Naive thymus-derived CD4-positive, alpha-beta T cell (primary cell): ENCODE data around the gene EPS8L1. TPM values are rescaled to one million over a fixed set of nuclear protein-coding genes. Genes with fewer than 3 reads are reported as not detected.
A peak's percentile ranks its signal among the peaks of the same experiment; 100 is the strongest.

ENCODE experiments used
- ATAC-seq: fragments of 150-1000 bp; cut with Tn5 transposase; 2 replicates; pipeline ENCODE4 v1.10.0; 2021; ENCODE audit warnings: mild to moderate bottlenecking, moderate library complexity
- CTCF ChIA-PET: fragments of 350-600 bp; sonication (Branson Sonifier 250); formaldehyde crosslinking; loops from one replicate; lab custom pipeline; 2021; ENCODE audit warnings: antibody characterized with exemption; lab: Charles Lee
- POLR2A ChIA-PET: fragments of 350-600 bp; sonication (Branson Sonifier 250); formaldehyde crosslinking; loops from one replicate; lab custom pipeline; 2021; ENCODE audit warnings: antibody characterized with exemption, inconsistent platforms; lab: Charles Lee
- DNase-seq, 9 donors: peaks; one replicate each; pipeline versions ENCODE4 v3.0.0 to v3.0.0-alpha.2; 2020 to 2022; ENCODE audit warnings: mixed read lengths in 1 of 9
- H3K27ac ChIP-seq: one replicate; pipeline ENCODE4 v1.7.0; 2013; ENCODE audit warnings: mild to moderate bottlenecking, low read depth, low read length, moderate library complexity
- H3K27me3 ChIP-seq, 2 donors: one replicate each; pipeline ENCODE4 v1.7.0; 2013; ENCODE audit warnings: low read length in 2 of 2, mild to moderate bottlenecking in 2 of 2, moderate library complexity in 2 of 2; ENCODE audit not compliant: control insufficient read depth in 2 of 2, insufficient read depth in 2 of 2
- H3K36me3 ChIP-seq, 3 experiments: 1 replicate in 2 of 3; 2 replicates in 1 of 3; pipeline ENCODE4 v1.7.0; 2013; ENCODE audit warnings: low read length in 3 of 3, mild to moderate bottlenecking in 3 of 3, moderate library complexity in 1 of 3; ENCODE audit not compliant: insufficient read depth in 3 of 3, control insufficient read depth in 2 of 3
- H3K4me1 ChIP-seq, 2 donors: one replicate each; pipeline ENCODE4 v1.7.0; 2013; ENCODE audit warnings: low read length in 2 of 2, mild to moderate bottlenecking in 2 of 2, moderate library complexity in 1 of 2; ENCODE audit not compliant: control insufficient read depth in 2 of 2, insufficient read depth in 2 of 2
- H3K4me3 ChIP-seq: 2 replicates; pipeline ENCODE4 v1.7.0; 2013; ENCODE audit warnings: mild to moderate bottlenecking, low read length
- H3K9me3 ChIP-seq, 3 experiments: 1 replicate in 2 of 3; 2 replicates in 1 of 3; pipeline ENCODE4 v1.7.0; 2013; ENCODE audit warnings: low read length in 3 of 3; ENCODE audit not compliant: control insufficient read depth in 2 of 3
- H3K27ac Mint-ChIP-seq, 9 donors: one replicate each; pipeline ENCODE4 v1.8.0; 2020 to 2022; ENCODE audit warnings: mixed read lengths in 9 of 9, mild to moderate bottlenecking in 8 of 9, moderate library complexity in 5 of 9, inconsistent platforms in 2 of 9
- H3K27me3 Mint-ChIP-seq, 5 donors: one replicate each; pipeline ENCODE4 v1.8.0; 2021 to 2022; ENCODE audit warnings: mixed read lengths in 5 of 5, mild to moderate bottlenecking in 1 of 5
- H3K36me3 Mint-ChIP-seq, 5 donors: one replicate each; pipeline ENCODE4 v1.8.0; 2020 to 2022; ENCODE audit warnings: mixed read lengths in 5 of 5, mild to moderate bottlenecking in 3 of 5, inconsistent platforms in 1 of 5
- H3K4me1 Mint-ChIP-seq, 7 donors: one replicate each; pipeline ENCODE4 v1.8.0; 2020 to 2022; ENCODE audit warnings: mixed read lengths in 7 of 7, mild to moderate bottlenecking in 3 of 7, inconsistent platforms in 1 of 7
- H3K4me3 Mint-ChIP-seq, 10 donors: one replicate each; pipeline ENCODE4 v1.8.0; 2020 to 2022; ENCODE audit warnings: mild to moderate bottlenecking in 10 of 10, mixed read lengths in 10 of 10, moderate library complexity in 6 of 10, inconsistent platforms in 2 of 10
- H3K9me3 Mint-ChIP-seq, 11 donors: one replicate each; pipeline ENCODE4 v1.8.0; 2020 to 2022; ENCODE audit warnings: mixed read lengths in 11 of 11, mild to moderate bottlenecking in 4 of 11, inconsistent platforms in 1 of 11, moderate library complexity in 1 of 11
- intact Hi-C, 2 donors: fragments of 100-400 bp; cut with micrococcal nuclease; formaldehyde crosslinking; loops; one replicate each; pipeline ENCODE4 v1.15.1; 2023
- polyA plus RNA-seq, 2 donors: library from polyadenylated mRNA; unstranded; fragments of 300-500 nt; fragmentation: Illumina TruSeq; gene quantifications; one replicate each; pipeline ENCODE4 v1.2.3, GENCODE V29; 2021
- total RNA-seq, 6 experiments: library from RNA in 5 of 6; stranded (reverse) in 5 of 6; gene quantifications; 1 replicate in 5 of 6; 2 replicates in 1 of 6; pipeline ENCODE4 v1.2.3 and lab custom pipeline; 2021 to 2026

Gene EPS8L1
- total and polyA plus RNA-seq, 7 experiments from 2014 or later, result 0.09 to 6.8 (median 2.0) TPM; not detected in 1

DNA sequence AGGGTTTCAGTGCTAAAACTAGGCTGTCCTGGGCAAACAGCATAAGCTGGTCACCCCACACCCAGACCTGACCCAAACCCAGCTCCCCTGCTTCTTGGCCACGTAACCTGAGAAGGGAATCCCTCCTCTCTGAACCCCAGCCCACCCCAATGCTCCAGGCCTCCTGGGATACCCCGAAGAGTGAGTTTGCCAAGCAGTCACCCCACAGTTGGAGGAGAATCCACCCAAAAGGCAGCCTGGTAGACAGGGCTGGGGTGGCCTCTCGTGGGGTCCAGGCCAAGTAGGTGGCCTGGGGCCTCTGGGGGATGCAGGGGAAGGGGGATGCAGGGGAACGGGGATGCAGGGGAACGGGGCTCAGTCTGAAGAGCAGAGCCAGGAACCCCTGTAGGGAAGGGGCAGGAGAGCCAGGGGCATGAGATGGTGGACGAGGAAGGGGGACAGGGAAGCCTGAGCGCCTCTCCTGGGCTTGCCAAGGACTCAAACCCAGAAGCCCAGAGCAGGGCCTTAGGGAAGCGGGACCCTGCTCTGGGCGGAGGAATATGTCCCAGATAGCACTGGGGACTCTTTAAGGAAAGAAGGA is 39.0 kb downstream of the EPS8L1 start:
- H3K27ac ChIP-seq, result no peak overlapping the region
- peak overlapping the region in 9 of 10 donors; percentile 35 to 100 (median 94) for H3K4me3 Mint-ChIP-seq

DNA sequence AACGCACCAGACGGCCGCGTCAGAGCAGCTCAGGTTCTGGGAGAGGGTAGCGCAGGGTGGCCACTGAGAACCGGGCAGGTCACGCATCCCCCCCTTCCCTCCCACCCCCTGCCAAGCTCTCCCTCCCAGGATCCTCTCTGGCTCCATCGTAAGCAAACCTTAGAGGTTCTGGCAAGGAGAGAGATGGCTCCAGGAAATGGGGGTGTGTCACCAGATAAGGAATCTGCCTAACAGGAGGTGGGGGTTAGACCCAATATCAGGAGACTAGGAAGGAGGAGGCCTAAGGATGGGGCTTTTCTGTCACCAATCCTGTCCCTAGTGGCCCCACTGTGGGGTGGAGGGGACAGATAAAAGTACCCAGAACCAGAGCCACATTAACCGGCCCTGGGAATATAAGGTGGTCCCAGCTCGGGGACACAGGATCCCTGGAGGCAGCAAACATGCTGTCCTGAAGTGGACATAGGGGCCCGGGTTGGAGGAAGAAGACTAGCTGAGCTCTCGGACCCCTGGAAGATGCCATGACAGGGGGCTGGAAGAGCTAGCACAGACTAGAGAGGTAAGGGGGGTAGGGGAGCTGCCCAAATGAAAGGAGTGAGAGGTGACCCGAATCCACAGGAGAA is 39.9 kb downstream of the EPS8L1 start:
- H3K27me3 Mint-ChIP-seq, result peaks cover 0 to 2% (median 0%) of the 10 kb centered on the region in 5 donors
- Histone ChIP-seq H3K9me3 (no peaks in the 10 kb centered on the region), H3K27me3 (no peaks in the 10 kb centered on the region), H3K36me3 (peaks cover 0 to 25% (median 0%) of the 10 kb centered on the region in 3 experiments), H3K4me3 (peak overlapping the region; percentile 82), H3K27ac (peak overlapping the region; percentile 74), H3K4me1 (peaks cover 12 to 19% of the 10 kb centered on the region in 2 donors)
- ChIA-PET CTCF (no interaction called here), POLR2A (interaction anchor here (0.8 to 1.3 kb wide), 2 partner anchors 110 to 523 kb away, joined by 3 read pairs; no protein-coding TSS in a partner anchor)
- H3K4me1 Mint-ChIP-seq, result peaks cover 14 to 52% (median 37%) of the 10 kb centered on the region in 7 donors
- H3K4me3 Mint-ChIP-seq, result peak overlapping the region; percentile 91 to 100 (median 96)
- peak overlapping the region; percentile 91 to 96 (median 95) for H3K27ac Mint-ChIP-seq
- peaks cover 0 to 7% (median 0%) of the 10 kb centered on the region in 5 donors for H3K36me3 Mint-ChIP-seq
- H3K9me3 Mint-ChIP-seq, result peaks cover 0 to 2% (median 0%) of the 10 kb centered on the region in 11 donors
- intact Hi-C loops, result loop anchor here (2.0 to 10.0 kb wide), 9 partner anchors 35 to 1013 kb away; partner anchors contain the start of genes NDUFA3 (in 1 of the 2), PPP6R1 (in 1 of the 2), PRPF31 (in 1 of the 2) and TFPT (in 1 of the 2)
- ATAC-seq (no peak), DNase-seq (peak in 2 of 9 donors; percentile 17 to 43)

More for the DNA sequence above, 39.0 kb downstream of the EPS8L1 start:
- H3K36me3 Mint-ChIP-seq, result peaks cover 0 to 7% (median 0%) of the 10 kb centered on the region in 5 donors
- CTCF ChIA-PET, result no interaction called here
- H3K27ac Mint-ChIP-seq, result peak overlapping the region in 7 of 9 donors; percentile 14 to 95 (median 55)
- peaks cover 0 to under 1% (median 0%) of the 10 kb centered on the region in 5 donors for H3K27me3 Mint-ChIP-seq
- H3K4me1 Mint-ChIP-seq, result peaks cover 14 to 50% (median 37%) of the 10 kb centered on the region in 7 donors
- Histone ChIP-seq H3K9me3 (no peaks in the 10 kb centered on the region), H3K27me3 (no peaks in the 10 kb centered on the region), H3K4me3 (no peak overlapping the region), H3K36me3 (peaks cover 0 to 32% (median 0%) of the 10 kb centered on the region in 3 experiments), H3K4me1 (peaks cover 12 to 19% of the 10 kb centered on the region in 2 donors)
- POLR2A ChIA-PET, result no interaction called here
- intact Hi-C loops, result loop anchor here (5.0 to 10.0 kb wide), 4 partner anchors 143 to 1008 kb away; partner anchors contain the start of genes PPP6R1 (in 1 of the 2), PRPF31 (in 1 of the 2), TFPT (in 1 of the 2) and ZNF787 (in 1 of the 2)
- ATAC-seq, result no peak
- no peak for DNase-seq
- H3K9me3 Mint-ChIP-seq, result peaks cover 0 to 2% (median 0%) of the 10 kb centered on the region in 11 donors

DNA sequence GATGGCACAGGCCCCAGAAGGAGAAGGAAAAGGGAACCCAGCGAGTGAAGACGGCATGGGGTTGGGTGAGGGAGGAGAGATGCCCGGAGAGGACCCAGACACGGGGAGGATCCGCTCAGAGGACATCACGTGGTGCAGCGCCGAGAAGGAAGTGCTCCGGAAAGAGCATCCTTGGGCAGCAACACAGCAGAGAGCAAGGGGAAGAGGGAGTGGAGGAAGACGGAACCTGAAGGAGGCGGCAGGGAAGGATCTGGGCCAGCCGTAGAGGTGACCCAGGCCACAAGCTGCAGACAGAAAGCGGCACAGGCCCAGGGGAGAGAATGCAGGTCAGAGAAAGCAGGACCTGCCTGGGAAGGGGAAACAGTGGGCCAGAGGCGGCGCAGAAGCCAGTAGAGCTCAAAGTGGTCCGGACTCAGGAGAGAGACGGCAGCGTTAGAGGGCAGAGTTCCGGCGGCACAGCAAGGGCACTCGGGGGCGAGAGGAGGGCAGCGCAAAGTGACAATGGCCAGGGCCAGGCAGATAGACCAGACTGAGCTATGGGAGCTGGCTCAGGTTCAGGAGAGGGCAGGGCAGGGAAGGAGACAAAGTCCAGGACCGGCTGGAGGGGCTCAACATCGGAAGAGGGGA is 40.7 kb downstream of the EPS8L1 start:
- ATAC-seq, result peak; percentile 31
- Mint-ChIP-seq H3K4me1 (peaks cover 14 to 47% (median 36%) of the 10 kb centered on the region in 7 donors), H3K27ac (peak overlapping the region; percentile 91 to 96 (median 95)), H3K27me3 (peaks cover 0 to 5% (median 0%) of the 10 kb centered on the region in 5 donors), H3K9me3 (peaks cover 0 to 2% (median 0%) of the 10 kb centered on the region in 11 donors), H3K36me3 (peaks cover 0 to 5% (median 0%) of the 10 kb centered on the region in 5 donors), H3K4me3 (peak overlapping the region; percentile 91 to 100 (median 96))
- Histone ChIP-seq H3K27ac (peak overlapping the region; percentile 74), H3K36me3 (peaks cover 0 to 21% (median 0%) of the 10 kb centered on the region in 3 experiments), H3K9me3 (no peaks in the 10 kb centered on the region), H3K4me3 (peak overlapping the region; percentile 82), H3K4me1 (peaks cover 12 to 19% of the 10 kb centered on the region in 2 donors), H3K27me3 (no peaks in the 10 kb centered on the region)
- CTCF ChIA-PET, result interaction anchor here (0.5 kb wide), 1 partner anchor 413 kb away, joined by 3 read pairs; no protein-coding TSS in a partner anchor
- DNase-seq, result peak in 6 of 9 donors; percentile 29 to 54 (median 35)
- POLR2A ChIA-PET, result interaction anchor here (0.6 to 1.3 kb wide), 4 partner anchors 16 to 522 kb away, joined by 3 to 9 read pairs (median 3); no protein-coding TSS in a partner anchor
- intact Hi-C loops, result loop anchor here (2.0 to 10.0 kb wide), 9 partner anchors 36 to 1014 kb away; partner anchors contain the start of genes NDUFA3 (in 1 of the 2), PPP6R1 (in 1 of the 2), PRPF31 (in 1 of the 2) and TFPT (in 1 of the 2)

DNA sequence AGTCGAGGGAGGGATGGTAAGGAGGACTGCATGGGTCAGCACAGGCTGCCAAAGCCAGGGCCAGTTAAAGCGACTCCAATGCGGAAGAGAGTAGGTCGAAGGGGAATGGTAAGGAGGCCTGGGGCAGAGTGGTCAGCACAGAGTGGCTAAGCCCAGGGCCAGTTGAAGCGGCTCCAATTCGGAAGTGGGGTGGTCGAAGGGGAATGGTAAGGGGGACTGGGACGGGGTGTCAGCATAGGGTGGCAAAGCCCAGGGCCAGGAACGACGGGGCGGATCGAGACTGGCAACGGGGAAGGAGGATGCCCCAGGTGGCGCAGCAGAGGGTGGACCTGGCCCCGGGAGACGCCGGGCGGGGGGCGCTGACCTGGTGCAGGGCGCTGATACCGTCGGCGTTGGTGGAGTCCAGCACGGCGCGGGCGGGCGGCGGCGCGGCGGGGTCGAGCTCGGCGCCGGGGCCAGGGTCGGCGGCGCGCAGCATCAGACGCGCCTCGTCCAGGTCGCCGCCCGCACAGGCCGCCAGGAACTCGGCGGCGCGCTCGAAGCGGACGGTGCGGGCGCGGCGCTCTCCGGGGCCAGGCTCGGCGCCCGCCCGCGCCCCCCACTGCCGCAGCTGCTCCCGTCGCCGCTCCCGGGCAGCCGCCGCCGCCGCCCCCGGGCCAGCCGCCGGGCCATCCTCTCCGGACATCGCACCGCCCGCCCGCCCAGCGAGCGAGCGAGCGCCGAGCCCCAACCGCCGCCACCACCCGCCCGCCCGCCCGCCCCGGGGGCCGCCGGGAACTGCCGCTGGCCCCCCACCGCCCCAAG is 41.4 kb downstream of the EPS8L1 start, which contains the start of gene PPP1R12C:
Gene PPP1R12C (minus strand): TSS at position 779 of the 804 bp plus-strand sequence. CDS start 94 bp downstream, at position 685.
- ATAC-seq (peak; percentile 22), DNase-seq (peak in 2 of 9 donors; percentile 17 to 27)
- H3K4me1 ChIP-seq, result peaks cover 12 to 19% of the 10 kb centered on the region in 2 donors
- no peaks in the 10 kb centered on the region for H3K27me3 ChIP-seq
- Mint-ChIP-seq H3K27me3 (peaks cover 0 to 9% (median 0%) of the 10 kb centered on the region in 5 donors), H3K27ac (peak within 1 kb of the TSS; percentile 91 to 96 (median 95)), H3K4me1 (peaks cover 14 to 47% (median 36%) of the 10 kb centered on the region in 7 donors), H3K9me3 (peaks cover 0 to 2% (median 0%) of the 10 kb centered on the region in 11 donors), H3K36me3 (peaks cover 0 to 5% (median 0%) of the 10 kb centered on the region in 5 donors), H3K4me3 (peak within 1 kb of the TSS; percentile 96 to 100 (median 98))
- no peaks in the 10 kb centered on the region for H3K9me3 ChIP-seq
- ChIA-PET POLR2A (interaction anchor here (0.6 to 1.5 kb wide), 6 partner anchors 15 to 419 kb away, joined by 3 to 9 read pairs (median 4); partner anchors contain the start of gene TMEM238), CTCF (interaction anchor here (0.6 kb wide), 1 partner anchor 537 kb away, joined by 3 read pairs; no protein-coding TSS in a partner anchor)
- H3K4me3 ChIP-seq, result peak within 1 kb of the TSS; percentile 97
- intact Hi-C loops, result loop anchor here (1.0 to 10.0 kb wide), 27 partner anchors 29 to 1014 kb away; partner anchors contain the start of genes FIZ1 (in 2 of the 2), PPP6R1 (in 2 of the 2), PRPF31 (in 2 of the 2) and RDH13 (in 2 of the 2)
- peaks cover 0 to 17% (median 0%) of the 10 kb centered on the region in 3 experiments for H3K36me3 ChIP-seq
- peak within 1 kb of the TSS; percentile 74 for H3K27ac ChIP-seq
